ENCODE results near the gene MEN1.

GRCh38 chr11:64803846-64804345 is 6.5 kb downstream of the MEN1 start:
- TF ChIP-seq EZH2 (IDR thresholded peaks at IDR 0.05; ENCODE audit: insufficient read depth, poor library complexity, severe bottlenecking) (no peak), EZH2phosphoT487 (IDR thresholded peaks at IDR 0.05; ENCODE audit: insufficient read depth, low read depth) (no peak)
